HG03175 (cell line): ENCODE measurements around the gene USP22.

ENCODE experiments used
- ATAC-seq: cut with Tn5 transposase; IDR thresholded peaks from one replicate; pipeline ENCODE4 v1.9.1; 2021; ENCODE audit warnings: mild to moderate bottlenecking, moderate library complexity; ENCODE audit not compliant: unreplicated experiment

Gene USP22

GRCh38 chr17:21024024-21024423 is 18.8 kb downstream of the USP22 start:
- no peak for ATAC-seq

- no peak for ATAC-seq
Measured at GRCh38 chr17:21021208-21021803, 21.5 kb downstream of the USP22 start.

DNA sequence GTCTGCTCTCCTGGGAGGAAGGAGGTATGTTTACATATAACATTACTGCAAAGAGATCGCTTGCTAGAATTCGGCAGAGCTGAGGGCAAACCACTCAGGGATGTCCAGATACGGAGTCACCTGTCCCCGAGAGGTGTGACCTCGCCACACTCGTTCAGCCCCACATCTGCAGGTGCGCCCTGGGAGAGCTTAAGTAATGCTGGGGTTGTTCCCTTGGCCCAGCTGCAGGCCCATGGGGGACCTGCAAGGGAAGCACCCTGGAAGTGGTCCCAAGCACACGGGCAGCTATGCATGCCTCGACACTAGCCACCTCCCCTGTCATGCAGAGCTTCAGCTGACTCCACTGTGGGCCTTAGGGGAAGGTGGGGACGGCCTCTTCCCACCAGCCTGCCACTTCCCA is 22.2 kb downstream of the USP22 start:
- ATAC-seq: no peak

DNA sequence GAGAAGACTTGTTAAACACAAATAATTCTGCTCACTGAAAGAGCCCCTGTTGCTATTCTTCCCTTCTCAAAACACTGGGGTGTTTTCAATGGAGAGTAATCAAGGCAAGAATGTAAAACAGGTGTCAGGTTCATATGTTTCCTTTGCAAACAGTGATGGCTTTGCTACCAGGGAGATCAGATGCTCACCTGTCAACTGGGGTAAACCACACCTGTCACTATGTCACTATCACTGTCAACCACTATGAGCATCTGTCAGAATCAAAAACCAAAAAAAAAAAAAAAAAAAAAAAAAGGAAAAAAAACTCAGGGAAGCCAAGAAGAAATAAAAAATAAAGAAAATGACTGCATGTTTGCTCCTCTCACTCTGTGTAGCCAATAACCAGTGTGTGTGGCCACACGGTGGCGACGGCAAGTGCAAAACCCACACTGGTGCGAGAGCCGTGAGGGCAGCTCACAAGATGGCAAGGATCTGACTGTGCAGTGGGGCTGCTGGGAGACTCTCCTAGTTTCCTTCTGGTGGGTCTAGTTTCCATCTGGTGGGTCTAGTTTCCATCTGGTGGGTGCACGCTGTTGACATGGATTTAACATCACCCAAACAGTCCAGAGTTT is 22.7 kb downstream of the USP22 start:
- ATAC-seq: no peak

DNA sequence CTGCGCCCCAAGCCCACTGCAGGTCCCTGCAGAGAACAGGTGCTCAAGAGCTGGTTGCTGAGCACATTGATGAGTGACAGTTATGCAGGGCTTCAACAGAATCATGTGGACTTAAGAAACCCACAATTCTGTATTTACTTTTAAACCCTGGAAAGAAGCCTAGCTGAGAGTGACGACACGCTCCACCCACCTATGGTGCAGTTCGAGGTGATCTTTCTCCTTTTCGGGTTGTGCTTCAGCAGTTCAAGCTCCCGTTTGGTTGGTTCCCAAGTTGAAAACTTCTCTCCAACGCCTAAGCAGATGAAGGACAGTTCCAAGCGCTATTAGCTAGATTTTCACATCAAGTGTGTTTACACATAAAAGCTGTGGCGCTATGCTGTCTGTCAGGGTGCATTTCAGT is 23.9 kb downstream of the USP22 start:
- no peak for ATAC-seq

DNA sequence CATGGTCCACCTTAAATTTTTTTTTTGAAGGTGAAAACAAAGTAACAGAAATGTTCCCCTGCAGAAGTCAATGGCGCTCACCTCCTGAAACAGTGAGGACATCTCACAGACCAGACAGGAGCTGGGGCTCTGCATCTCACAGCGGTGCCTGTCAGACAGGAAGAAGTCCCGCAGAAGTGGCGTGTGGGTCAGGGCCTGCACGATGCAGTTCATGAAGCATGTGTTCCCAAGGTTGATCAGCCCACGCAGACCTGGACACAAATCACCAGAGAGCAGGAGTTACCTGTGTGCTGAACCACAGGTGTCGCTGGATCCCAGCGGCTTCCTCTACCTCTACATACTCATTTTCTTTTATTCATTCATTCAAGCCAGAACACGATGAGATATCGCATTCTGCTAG is 24.9 kb downstream of the USP22 start:
- no peak for ATAC-seq

- ATAC-seq: no peak
Measured at GRCh38 chr17:21017256-21017655, 25.6 kb downstream of the USP22 start.

DNA sequence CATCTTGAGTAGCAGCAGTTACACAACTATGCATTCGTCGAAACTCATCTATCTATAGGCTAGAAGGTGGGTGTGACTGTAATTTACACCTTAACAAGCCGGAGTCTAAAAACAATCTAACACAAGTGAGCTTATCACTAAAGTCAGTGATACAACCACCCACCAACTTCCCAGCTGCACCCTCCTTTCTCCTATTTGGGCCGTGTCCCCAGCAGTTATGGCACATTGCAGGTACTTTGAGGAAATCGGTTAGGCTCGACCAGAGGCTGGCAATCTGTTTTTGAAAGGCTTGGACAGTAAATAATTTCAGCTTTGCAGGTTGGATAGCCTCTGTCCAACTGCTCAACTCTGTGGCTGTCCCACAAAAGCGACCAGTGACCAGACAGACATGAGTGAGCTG is 26.0 kb downstream of the USP22 start:
- no peak for ATAC-seq

DNA sequence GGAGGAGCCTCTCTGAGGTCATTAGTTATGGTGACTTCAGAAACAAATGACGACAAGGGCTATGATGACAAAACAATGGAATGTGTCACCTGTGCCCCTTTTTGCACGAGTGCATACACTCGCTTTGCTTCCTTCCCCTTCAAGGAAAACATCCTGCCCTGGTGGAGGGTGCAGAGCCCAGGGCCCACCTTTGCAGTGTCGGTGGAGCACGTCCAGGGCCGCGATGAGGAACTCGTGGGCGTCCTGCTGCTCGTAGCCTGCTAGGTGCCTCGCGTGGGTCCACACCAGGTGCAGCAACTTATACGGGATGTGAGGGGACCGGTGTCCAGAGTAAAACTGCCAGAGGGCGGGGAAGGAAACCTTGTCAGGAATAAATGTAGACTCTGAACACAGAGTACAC is 27.2 kb downstream of the USP22 start:
- ATAC-seq: no peak

GRCh38 chr17:21014498-21014897 is 28.3 kb downstream of the USP22 start:
- no peak for ATAC-seq

DNA sequence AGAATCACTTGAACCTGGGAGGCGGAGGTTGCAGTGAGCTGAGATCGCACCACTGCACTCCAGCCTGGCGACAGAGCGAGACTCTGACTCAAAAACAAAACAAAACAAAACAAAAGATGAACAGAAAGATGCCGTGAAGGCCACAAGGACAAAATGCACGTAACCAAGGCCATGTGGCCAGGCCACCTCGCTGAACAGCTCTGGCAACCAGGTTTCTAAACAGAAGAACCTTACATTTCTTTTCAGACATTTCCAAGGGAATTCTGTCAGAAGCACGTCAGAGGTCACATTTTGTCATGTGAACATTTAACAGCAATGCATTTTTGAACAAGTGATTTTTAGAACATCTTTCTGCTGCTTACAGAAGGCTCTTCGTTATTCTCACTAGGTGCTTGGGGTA is 28.8 kb downstream of the USP22 start:
- no peak for ATAC-seq

- ATAC-seq: no peak
Measured at GRCh38 chr17:21012736-21013135, 30.1 kb downstream of the USP22 start.

- no peak for ATAC-seq
Measured at GRCh38 chr17:21010705-21011596, 31.9 kb downstream of the USP22 start.

DNA sequence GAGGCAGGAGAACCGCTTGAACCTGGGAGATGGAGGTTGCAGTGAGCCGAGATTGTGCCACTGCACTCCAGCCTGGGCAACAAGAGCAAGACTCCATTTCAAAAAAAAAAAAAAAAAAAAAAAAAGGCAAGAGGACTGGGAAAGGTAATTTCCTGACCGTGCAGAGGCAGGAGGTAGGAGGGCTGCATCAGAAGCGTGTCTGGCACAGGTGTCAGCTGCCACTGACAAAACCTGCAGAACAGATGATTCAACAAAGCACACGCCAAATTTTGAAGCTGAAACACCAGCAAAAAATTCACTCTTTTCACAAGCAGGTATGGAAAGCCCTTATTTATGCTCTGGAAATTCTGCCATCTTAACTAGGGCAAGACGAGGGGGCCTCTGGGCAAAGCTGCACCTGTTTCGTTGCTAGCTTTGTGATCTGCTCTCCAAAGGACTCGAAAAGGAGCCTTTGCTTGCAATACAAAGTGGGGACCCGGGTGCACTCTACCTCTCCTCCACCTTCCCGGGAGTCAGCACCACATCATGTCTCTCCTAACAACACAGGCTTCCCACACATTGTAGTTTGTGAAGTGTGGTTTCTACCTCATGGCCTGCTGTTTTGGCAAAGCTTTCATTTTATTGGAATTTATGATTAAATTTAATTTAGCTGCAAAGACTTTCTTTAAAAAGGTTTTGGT is 33.7 kb downstream of the USP22 start:
- no peak for ATAC-seq

DNA sequence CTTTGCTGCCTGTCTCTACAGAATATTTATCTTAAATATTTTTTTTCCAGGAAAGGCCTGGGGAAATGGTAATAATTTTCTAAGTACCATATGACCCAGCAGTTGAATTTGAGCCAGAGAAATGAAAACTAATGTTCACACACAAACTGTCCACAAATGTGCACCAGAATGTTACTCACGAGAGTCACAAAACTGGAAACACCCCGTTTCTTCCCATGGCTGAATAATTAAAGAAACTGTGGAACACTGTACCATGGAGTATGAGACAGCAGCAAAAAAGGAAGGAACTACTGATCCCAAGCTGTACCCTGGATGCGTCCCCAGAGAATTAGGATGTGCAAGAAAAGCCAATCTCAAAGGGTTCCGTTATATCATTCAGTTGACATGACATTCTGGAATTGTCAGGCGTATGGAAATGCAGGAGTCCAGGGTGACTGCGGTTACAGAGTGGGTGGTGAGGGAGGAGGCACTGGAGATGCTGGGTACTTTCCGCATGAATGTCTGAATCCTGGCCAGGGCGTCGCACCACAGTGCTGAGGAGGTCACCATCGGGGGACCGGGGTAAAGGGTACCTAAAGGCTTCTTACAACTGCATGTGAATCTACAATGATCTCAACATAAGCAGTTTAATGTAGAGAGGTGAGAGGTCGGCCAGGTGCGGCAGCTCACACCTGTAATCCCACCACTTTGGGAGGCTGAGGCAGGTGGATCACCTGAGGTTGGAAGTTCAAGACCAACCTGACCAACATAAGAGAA is 34.5 kb downstream of the USP22 start:
- ATAC-seq: no peak

- no peak for ATAC-seq
Measured at GRCh38 chr17:21007646-21008045, 35.2 kb downstream of the USP22 start.

DNA sequence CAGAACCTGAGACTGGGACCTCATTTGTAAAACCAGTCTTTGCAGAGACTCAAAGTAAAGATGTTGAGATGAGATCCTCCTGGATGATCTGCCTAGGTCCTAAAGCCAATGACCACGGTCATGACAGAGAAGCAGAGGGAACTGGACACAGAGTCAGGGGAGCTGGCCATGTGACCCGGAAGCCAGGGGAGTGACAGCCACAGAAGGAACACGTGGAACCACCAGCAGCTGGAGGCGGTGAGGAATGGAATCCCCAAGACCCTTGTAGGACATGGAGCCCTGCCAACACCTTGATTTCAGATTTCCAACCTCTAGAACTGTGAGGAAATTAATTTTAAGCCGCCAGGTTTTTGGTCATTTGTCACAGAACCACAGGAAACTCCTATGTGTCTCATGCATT is 37.0 kb downstream of the USP22 start:
- ATAC-seq: no peak

DNA sequence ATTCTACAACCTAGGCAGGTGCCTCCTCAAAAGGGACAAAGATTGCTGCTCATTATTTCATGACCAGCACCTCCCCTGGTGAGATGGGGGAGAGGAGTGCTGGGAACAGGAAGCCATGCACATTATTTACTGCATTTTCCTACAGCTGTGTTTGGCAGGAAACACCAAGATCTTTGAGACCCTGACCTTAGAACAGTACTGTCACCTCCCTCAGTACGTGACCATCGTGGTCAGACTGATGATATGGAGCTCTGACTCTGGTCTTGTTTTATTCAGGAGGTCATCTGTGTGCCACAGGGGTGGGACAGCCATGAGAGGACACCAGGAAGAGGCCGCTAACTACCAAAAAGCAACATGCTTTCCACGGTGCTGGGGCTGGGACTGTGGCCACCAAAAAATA is 37.4 kb downstream of the USP22 start:
- no peak for ATAC-seq

DNA sequence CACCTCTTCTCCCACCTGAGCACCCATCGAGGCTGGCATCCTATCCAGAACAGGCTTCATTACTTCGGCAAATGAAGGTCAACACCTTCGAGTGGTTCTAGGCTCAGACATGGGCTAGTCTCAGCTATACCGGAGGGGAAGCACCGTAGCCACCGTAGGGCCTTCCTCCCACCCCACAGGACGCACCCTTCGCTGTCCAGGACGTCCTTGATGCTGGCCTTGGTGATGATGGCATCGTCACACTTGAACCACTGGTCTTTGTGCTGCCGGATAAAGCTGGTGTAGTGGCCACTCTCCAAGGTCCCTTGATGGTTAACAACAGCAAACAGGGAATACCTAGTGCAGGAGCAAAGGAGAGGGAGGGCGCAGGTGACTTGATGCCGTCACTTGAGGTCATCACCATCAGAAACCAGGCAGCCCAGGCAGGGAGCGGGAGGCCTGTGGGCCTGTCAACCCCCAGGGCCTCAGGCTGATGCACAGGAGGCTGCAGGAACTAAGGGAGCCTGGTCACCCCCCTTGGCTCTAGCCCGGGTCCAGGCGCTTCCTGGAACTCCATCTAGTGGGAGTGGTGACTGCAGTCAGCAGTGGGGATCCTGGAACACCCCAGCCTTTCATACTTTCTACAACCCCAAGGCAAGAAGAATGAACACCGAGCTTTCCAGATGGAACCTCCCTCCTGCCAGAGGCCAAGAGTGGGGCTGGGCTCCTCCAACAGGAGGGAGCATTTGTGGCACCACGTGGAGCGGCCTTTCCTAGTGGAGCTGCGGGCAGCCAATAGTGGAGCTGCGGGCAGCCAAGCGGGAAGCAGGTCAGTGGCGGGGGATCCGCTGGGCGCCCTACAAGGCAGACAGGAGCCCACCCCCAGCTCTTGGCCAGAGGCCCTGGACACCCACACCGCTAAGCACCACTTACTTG is 38.5 kb downstream of the USP22 start:
- no peak for ATAC-seq
